PC-9 (cell line): Measurements from ENCODE around the gene TSHR. TPM values are rescaled to one million over a fixed set of nuclear protein-coding genes. Genes with fewer than 3 reads are reported as not detected.

ENCODE experiments used
- BruUV-seq: library from RNA; stranded (reverse); fragments of 400-500 nt; replicated peaks from 2 replicates; lab custom pipeline; 2021; lab: Mats Ljungman, UMichigan
- CTCF ChIA-PET: fragments of 300-600 bp; sonication (Branson Sonifier 250); formaldehyde crosslinking; loops from one replicate; lab custom pipeline; 2022; ENCODE audit warnings: antibody characterized with exemption; lab: Charles Lee
- POLR2A ChIA-PET: fragments of 300-600 bp; sonication (Branson Sonifier 250); formaldehyde crosslinking; loops from one replicate; lab custom pipeline; 2022; ENCODE audit warnings: antibody characterized with exemption; ENCODE audit not compliant: unreplicated experiment; lab: Charles Lee
- DNase-seq, 2 experiments: peaks; one replicate each; pipeline versions ENCODE4 v3.0.0 to v3.0.0-alpha.2; 2015 to 2022; ENCODE audit warnings: mixed read lengths in 1 of 2
- H2AFZ ChIP-seq: fragments of 200-600 bp; sonication (generic); 2 replicates; pipeline ENCODE4 v1.8.1; 2017; ENCODE audit warnings: antibody characterized with exemption
- H3F3A ChIP-seq: fragments of 200-600 bp; sonication (generic); 2 replicates; pipeline ENCODE4 v1.8.1; 2017; ENCODE audit warnings: antibody characterized with exemption, mild to moderate bottlenecking, low read depth; ENCODE audit not compliant: insufficient read depth
- H3K27ac ChIP-seq: fragments of 200-600 bp; sonication (generic); 2 replicates; pipeline ENCODE4 v1.6.1; 2016; ENCODE audit warnings: mixed run types
- H3K27me3 ChIP-seq: fragments of 200-600 bp; sonication (generic); 2 replicates; pipeline ENCODE4 v1.6.1; 2016; ENCODE audit warnings: low read depth, mixed run types; ENCODE audit not compliant: insufficient read depth
- H3K36me3 ChIP-seq: fragments of 200-600 bp; sonication (generic); 2 replicates; pipeline ENCODE4 v1.6.1; 2016; ENCODE audit warnings: low read depth, mixed run types
- H3K4me1 ChIP-seq: fragments of 200-600 bp; sonication (generic); replicated peaks from 2 replicates; pipeline ENCODE4 v1.6.1; 2016; ENCODE audit warnings: mixed run types; ENCODE audit not compliant: insufficient read depth
- H3K4me2 ChIP-seq: fragments of 200-600 bp; sonication (generic); 2 replicates; pipeline ENCODE4 v1.6.1; 2017; ENCODE audit warnings: mixed run types
- H3K4me3 ChIP-seq: fragments of 200-600 bp; sonication (generic); 2 replicates; pipeline ENCODE4 v1.6.1; 2016; ENCODE audit warnings: mixed run types
- H3K79me2 ChIP-seq: fragments of 200-600 bp; sonication (generic); 2 replicates; pipeline ENCODE4 v1.6.1; 2017; ENCODE audit warnings: low read depth, mixed run types
- H3K9me2 ChIP-seq: fragments of 200-600 bp; sonication (generic); 2 replicates; pipeline ENCODE4 v1.8.1; 2017; ENCODE audit warnings: mild to moderate bottlenecking; ENCODE audit not compliant: insufficient read depth
- H3K9me3 ChIP-seq: fragments of 200-600 bp; sonication (generic); 2 replicates; pipeline ENCODE4 v1.8.1; 2016; ENCODE audit warnings: low read depth; ENCODE audit not compliant: insufficient read depth
- H4K20me1 ChIP-seq: fragments of 200-600 bp; sonication (generic); 2 replicates; pipeline ENCODE4 v1.8.1; 2017; ENCODE audit not compliant: insufficient read depth
- CTCF ChIP-seq: fragments of 200-600 bp; sonication (generic); conservative IDR thresholded peaks from 2 replicates; pipeline ENCODE4 v1.6.1; 2017; ENCODE audit warnings: mixed run types, antibody characterized with exemption, mild to moderate bottlenecking, moderate library complexity
- EZH2 ChIP-seq: fragments of 200-600 bp; sonication (generic); IDR thresholded peaks from 2 replicates; pipeline ENCODE4 v1.8.0; 2017; ENCODE audit warnings: antibody characterized with exemption, low read depth
- intact Hi-C: fragments of 100-400 bp; cut with micrococcal nuclease; formaldehyde crosslinking; loops from one replicate; pipeline ENCODE4 v1.10.0; 2022; ENCODE audit not compliant: unreplicated experiment
- total RNA-seq: library from RNA; stranded (reverse); gene quantifications from 2 replicates; pipeline ENCODE4 v1.2.3, GENCODE V29; 2021

Gene TSHR
- total RNA-seq, 1 experiment from 2014 or later: not detected

GRCh38 chr14:81087230-81087629 is 131.8 kb downstream of the TSHR start:
- intact Hi-C loops: no loop called here
- Histone ChIP-seq H4K20me1 (no peaks in the 10 kb centered on the region), H3F3A (no peaks in the 10 kb centered on the region), H3K9me2 (no peaks in the 10 kb centered on the region), H3K27ac (no peak overlapping the region), H3K4me3 (no peak overlapping the region), H3K79me2 (no peaks in the 10 kb centered on the region), H3K27me3 (peaks cover 13% of the 10 kb centered on the region; the same call in 1 of the 2 replicates), H2AFZ (no peak overlapping the region), H3K36me3 (no peaks in the 10 kb centered on the region), H3K4me1 (no peaks in the 10 kb centered on the region), H3K9me3 (no peaks in the 10 kb centered on the region), H3K4me2 (no peak overlapping the region)
- no peak for DNase-seq
- TF ChIP-seq CTCF (no peak), EZH2 (no peak)
- no TSS peak for BruUV-seq
- ChIA-PET CTCF (no interaction called here), POLR2A (no interaction called here)

- Histone ChIP-seq H2AFZ (no peak overlapping the region), H4K20me1 (no peaks in the 10 kb centered on the region), H3K79me2 (no peaks in the 10 kb centered on the region), H3K9me3 (no peaks in the 10 kb centered on the region), H3K9me2 (no peaks in the 10 kb centered on the region; the same call in 1 of the 2 replicates), H3K4me2 (no peak overlapping the region), H3K4me3 (no peak overlapping the region), H3F3A (no peaks in the 10 kb centered on the region), H3K27me3 (peaks cover 19% of the 10 kb centered on the region; the same call in 1 of the 2 replicates), H3K27ac (no peak overlapping the region), H3K4me1 (no peaks in the 10 kb centered on the region), H3K36me3 (no peaks in the 10 kb centered on the region)
- no TSS peak for BruUV-seq
- intact Hi-C loops: no loop called here
- ChIA-PET POLR2A (no interaction called here), CTCF (no interaction called here)
- no peak for DNase-seq
- TF ChIP-seq EZH2 (no peak), CTCF (no peak)
Measured at GRCh38 chr14:81091139-81091538, 135.7 kb downstream of the TSHR start.

GRCh38 chr14:81091660-81092059 is 136.2 kb downstream of the TSHR start:
- no peak overlapping the region for H3K4me2 ChIP-seq
- no peaks in the 10 kb centered on the region for H3K9me3 ChIP-seq
- no peak for DNase-seq
- no peaks in the 10 kb centered on the region; the same call in 1 of the 2 replicates for H3K9me2 ChIP-seq
- no peak overlapping the region for H3K4me3 ChIP-seq
- POLR2A ChIA-PET: interaction anchor here (0.7 kb wide), 1 partner anchor 11 kb away, joined by 3 read pairs; no protein-coding TSS in a partner anchor
- CTCF ChIA-PET: no interaction called here
- intact Hi-C loops: no loop called here
- no peak overlapping the region for H2AFZ ChIP-seq
- no peaks in the 10 kb centered on the region for H3K4me1 ChIP-seq
- no peak overlapping the region for H3K27ac ChIP-seq
- no peaks in the 10 kb centered on the region for H4K20me1 ChIP-seq
- no peak for TF ChIP-seq CTCF
- no peak for TF ChIP-seq EZH2
- no peaks in the 10 kb centered on the region for H3K36me3 ChIP-seq
- no peaks in the 10 kb centered on the region for H3K79me2 ChIP-seq
- H3F3A ChIP-seq: no peaks in the 10 kb centered on the region
- no TSS peak for BruUV-seq
- H3K27me3 ChIP-seq: peaks cover 19% of the 10 kb centered on the region; the same call in 1 of the 2 replicates
